Measurements from ENCODE around the gene KRT76.

DNA sequence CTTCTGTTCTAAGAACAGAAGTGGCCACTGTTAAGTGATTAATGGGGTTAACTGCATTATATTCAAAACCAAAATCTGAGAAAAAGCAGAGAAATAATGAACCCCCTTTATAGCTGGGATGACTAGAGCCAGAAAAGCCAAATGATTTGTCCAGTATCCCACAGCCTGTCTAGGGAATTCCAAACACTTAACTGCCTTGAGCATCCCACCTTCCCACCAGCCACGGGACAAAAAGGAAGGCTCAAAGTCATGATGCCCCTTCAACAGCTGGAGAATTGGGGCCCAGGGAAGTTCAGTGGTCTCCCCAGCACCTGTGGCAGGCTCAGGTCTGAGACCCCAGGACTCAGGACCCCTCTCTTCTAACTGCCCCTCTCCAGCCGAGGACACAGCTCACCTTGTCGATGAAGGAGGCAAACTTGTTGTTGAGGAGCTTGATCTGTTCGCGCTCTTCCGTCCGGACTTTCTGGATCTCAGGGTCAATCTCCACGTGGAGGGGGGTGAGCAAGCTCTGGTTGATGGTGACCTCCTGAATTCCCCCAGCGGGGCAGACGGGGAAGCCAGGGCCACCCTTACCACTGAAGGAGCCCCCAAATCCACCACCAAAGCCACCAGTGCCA is 36.2 kb upstream of the KRT76 start:
- TF ChIP-seq EZH2phosphoT487 (IDR thresholded peaks at IDR 0.05; ENCODE audit: unreplicated experiment) (no peak), EZH2 (IDR thresholded peaks at IDR 0.05; ENCODE audit: low read depth, unreplicated experiment) (no peak), POLR2AphosphoS5 (IDR thresholded peaks at IDR 0.05; ENCODE audit: low read depth) (no peak), ZNF114 (CRISPR knock-in tag; IDR thresholded peaks at IDR 0.05) (no peak), CREB1 (CRISPR knock-in tag; IDR thresholded peaks at IDR 0.05; ENCODE audit: low read depth) (no peak), JUNB (IDR thresholded peaks at IDR 0.05; ENCODE audit: unreplicated experiment) (no peak), NANOG (IDR thresholded peaks at IDR 0.05; ENCODE audit: borderline replicate concordance) (no peak)
- TF ChIP-seq, protein P1, sequence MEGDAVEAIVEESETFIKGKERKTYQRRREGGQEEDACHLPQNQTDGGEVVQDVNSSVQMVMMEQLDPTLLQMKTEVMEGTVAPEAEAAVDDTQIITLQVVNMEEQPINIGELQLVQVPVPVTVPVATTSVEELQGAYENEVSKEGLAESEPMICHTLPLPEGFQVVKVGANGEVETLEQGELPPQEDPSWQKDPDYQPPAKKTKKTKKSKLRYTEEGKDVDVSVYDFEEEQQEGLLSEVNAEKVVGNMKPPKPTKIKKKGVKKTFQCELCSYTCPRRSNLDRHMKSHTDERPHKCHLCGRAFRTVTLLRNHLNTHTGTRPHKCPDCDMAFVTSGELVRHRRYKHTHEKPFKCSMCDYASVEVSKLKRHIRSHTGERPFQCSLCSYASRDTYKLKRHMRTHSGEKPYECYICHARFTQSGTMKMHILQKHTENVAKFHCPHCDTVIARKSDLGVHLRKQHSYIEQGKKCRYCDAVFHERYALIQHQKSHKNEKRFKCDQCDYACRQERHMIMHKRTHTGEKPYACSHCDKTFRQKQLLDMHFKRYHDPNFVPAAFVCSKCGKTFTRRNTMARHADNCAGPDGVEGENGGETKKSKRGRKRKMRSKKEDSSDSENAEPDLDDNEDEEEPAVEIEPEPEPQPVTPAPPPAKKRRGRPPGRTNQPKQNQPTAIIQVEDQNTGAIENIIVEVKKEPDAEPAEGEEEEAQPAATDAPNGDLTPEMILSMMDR (conservative IDR thresholded peaks at IDR 0.05; ENCODE audit: low read depth in 2 of 2), result no peak
- TF ChIP-seq, protein P2, sequence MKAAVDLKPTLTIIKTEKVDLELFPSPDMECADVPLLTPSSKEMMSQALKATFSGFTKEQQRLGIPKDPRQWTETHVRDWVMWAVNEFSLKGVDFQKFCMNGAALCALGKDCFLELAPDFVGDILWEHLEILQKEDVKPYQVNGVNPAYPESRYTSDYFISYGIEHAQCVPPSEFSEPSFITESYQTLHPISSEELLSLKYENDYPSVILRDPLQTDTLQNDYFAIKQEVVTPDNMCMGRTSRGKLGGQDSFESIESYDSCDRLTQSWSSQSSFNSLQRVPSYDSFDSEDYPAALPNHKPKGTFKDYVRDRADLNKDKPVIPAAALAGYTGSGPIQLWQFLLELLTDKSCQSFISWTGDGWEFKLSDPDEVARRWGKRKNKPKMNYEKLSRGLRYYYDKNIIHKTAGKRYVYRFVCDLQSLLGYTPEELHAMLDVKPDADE (IDR thresholded peaks at IDR 0.05), result no peak
- TF ChIP-seq, protein P3, sequence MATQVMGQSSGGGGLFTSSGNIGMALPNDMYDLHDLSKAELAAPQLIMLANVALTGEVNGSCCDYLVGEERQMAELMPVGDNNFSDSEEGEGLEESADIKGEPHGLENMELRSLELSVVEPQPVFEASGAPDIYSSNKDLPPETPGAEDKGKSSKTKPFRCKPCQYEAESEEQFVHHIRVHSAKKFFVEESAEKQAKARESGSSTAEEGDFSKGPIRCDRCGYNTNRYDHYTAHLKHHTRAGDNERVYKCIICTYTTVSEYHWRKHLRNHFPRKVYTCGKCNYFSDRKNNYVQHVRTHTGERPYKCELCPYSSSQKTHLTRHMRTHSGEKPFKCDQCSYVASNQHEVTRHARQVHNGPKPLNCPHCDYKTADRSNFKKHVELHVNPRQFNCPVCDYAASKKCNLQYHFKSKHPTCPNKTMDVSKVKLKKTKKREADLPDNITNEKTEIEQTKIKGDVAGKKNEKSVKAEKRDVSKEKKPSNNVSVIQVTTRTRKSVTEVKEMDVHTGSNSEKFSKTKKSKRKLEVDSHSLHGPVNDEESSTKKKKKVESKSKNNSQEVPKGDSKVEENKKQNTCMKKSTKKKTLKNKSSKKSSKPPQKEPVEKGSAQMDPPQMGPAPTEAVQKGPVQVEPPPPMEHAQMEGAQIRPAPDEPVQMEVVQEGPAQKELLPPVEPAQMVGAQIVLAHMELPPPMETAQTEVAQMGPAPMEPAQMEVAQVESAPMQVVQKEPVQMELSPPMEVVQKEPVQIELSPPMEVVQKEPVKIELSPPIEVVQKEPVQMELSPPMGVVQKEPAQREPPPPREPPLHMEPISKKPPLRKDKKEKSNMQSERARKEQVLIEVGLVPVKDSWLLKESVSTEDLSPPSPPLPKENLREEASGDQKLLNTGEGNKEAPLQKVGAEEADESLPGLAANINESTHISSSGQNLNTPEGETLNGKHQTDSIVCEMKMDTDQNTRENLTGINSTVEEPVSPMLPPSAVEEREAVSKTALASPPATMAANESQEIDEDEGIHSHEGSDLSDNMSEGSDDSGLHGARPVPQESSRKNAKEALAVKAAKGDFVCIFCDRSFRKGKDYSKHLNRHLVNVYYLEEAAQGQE (IDR thresholded peaks at IDR 0.05; ENCODE audit: unreplicated experiment), result no peak
- TF ChIP-seq, protein P4, sequence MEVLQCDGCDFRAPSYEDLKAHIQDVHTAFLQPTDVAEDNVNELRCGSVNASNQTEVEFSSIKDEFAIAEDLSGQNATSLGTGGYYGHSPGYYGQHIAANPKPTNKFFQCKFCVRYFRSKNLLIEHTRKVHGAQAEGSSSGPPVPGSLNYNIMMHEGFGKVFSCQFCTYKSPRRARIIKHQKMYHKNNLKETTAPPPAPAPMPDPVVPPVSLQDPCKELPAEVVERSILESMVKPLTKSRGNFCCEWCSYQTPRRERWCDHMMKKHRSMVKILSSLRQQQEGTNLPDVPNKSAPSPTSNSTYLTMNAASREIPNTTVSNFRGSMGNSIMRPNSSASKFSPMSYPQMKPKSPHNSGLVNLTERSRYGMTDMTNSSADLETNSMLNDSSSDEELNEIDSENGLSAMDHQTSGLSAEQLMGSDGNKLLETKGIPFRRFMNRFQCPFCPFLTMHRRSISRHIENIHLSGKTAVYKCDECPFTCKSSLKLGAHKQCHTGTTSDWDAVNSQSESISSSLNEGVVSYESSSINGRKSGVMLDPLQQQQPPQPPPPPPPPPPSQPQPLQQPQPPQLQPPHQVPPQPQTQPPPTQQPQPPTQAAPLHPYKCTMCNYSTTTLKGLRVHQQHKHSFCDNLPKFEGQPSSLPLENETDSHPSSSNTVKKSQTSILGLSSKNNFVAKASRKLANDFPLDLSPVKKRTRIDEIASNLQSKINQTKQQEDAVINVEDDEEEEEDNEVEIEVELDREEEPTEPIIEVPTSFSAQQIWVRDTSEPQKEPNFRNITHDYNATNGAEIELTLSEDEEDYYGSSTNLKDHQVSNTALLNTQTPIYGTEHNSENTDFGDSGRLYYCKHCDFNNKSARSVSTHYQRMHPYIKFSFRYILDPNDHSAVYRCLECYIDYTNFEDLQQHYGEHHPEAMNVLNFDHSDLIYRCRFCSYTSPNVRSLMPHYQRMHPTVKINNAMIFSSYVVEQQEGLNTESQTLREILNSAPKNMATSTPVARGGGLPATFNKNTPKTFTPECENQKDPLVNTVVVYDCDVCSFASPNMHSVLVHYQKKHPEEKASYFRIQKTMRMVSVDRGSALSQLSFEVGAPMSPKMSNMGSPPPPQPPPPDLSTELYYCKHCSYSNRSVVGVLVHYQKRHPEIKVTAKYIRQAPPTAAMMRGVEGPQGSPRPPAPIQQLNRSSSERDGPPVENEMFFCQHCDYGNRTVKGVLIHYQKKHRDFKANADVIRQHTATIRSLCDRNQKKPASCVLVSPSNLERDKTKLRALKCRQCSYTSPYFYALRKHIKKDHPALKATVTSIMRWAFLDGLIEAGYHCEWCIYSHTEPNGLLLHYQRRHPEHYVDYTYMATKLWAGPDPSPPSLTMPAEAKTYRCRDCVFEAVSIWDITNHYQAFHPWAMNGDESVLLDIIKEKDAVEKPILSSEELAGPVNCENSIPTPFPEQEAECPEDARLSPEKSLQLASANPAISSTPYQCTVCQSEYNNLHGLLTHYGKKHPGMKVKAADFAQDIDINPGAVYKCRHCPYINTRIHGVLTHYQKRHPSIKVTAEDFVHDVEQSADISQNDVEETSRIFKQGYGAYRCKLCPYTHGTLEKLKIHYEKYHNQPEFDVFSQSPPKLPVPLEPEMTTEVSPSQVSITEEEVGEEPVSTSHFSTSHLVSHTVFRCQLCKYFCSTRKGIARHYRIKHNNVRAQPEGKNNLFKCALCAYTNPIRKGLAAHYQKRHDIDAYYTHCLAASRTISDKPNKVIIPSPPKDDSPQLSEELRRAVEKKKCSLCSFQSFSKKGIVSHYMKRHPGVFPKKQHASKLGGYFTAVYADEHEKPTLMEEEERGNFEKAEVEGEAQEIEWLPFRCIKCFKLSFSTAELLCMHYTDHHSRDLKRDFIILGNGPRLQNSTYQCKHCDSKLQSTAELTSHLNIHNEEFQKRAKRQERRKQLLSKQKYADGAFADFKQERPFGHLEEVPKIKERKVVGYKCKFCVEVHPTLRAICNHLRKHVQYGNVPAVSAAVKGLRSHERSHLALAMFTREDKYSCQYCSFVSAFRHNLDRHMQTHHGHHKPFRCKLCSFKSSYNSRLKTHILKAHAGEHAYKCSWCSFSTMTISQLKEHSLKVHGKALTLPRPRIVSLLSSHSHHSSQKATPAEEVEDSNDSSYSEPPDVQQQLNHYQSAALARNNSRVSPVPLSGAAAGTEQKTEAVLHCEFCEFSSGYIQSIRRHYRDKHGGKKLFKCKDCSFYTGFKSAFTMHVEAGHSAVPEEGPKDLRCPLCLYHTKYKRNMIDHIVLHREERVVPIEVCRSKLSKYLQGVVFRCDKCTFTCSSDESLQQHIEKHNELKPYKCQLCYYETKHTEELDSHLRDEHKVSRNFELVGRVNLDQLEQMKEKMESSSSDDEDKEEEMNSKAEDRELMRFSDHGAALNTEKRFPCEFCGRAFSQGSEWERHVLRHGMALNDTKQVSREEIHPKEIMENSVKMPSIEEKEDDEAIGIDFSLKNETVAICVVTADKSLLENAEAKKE (CRISPR knock-in tag; IDR thresholded peaks at IDR 0.05), result no peak

All from GM23338 (cell line).